Measurements from ENCODE around the gene PIKFYVE.

DNA sequence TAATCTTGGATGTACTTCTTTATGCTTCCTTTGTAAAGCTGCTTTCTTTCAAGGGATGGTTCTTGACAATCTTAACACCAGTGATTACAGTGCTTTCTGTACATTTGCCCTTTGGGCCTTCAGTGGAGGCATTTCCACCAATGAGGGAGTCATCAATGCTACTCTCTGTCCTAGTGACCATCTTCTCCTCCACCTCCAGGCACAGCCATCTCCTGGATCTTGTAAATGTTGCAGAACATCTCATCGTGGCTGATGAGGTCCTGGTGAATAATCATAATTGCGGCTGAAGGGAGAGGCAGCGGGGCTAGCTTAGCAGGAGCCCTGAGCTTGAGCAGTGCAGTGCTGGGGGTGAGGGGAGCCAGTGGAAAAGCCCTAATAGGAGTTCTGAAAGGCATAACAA, 43.7 kb upstream of the PIKFYVE start:
- TF ChIP-seq CTCF (IDR thresholded peaks at IDR 0.05) (no peak), EZH2 (IDR thresholded peaks at IDR 0.05; ENCODE audit: borderline replicate concordance, insufficient read depth, low read depth, low read length, poor library complexity, severe bottlenecking) (no peak)
